HS-5 (cell line): ENCODE measurements around the gene NR1I3.
"Not testable (repeated sequence)": the region's sequence is repeated elsewhere in the genome, so short reads cannot be mapped to it uniquely, and the experiment has no call there.

Experiments used
- DNase-seq: peaks from one replicate; pipeline ENCODE4 v3.0.0-alpha.2; 2012; ENCODE audit warnings: low read depth

NR1I3 gene

GRCh38 chr1:161238039-161238473 lies at the start of gene NR1I3:
Gene NR1I3, minus strand, starts transcription at chr1:161238203. Its CDS starts 1,638 bp downstream, at chr1:161236565.
- DNase-seq = no peak

GRCh38 chr1:161287482-161288054 lies 49.6 kb upstream of the NR1I3 start:
- DNase-seq = no peak

GRCh38 chr1:161285521-161285920 lies 47.5 kb upstream of the NR1I3 start:
- DNase-seq = no peak

GRCh38 chr1:161285113-161285512 lies 47.1 kb upstream of the NR1I3 start:
- DNase-seq = no peak

- no peak for DNase-seq
Measured at GRCh38 chr1:161282991-161283390, 45.0 kb upstream of the NR1I3 start.

GRCh38 chr1:161274874-161275273 lies 36.9 kb upstream of the NR1I3 start:
- DNase-seq = no peak

GRCh38 chr1:161273402-161273801 lies 35.4 kb upstream of the NR1I3 start:
- no peak for DNase-seq

- no peak for DNase-seq
Measured at GRCh38 chr1:161267321-161267720, 29.3 kb upstream of the NR1I3 start.

GRCh38 chr1:161266836-161267235 lies 28.8 kb upstream of the NR1I3 start:
- no peak for DNase-seq

GRCh38 chr1:161266202-161266601 lies 28.2 kb upstream of the NR1I3 start:
- no peak for DNase-seq

GRCh38 chr1:161265305-161265704 lies 27.3 kb upstream of the NR1I3 start:
- no peak for DNase-seq

GRCh38 chr1:161261261-161262235 lies 23.5 kb upstream of the NR1I3 start:
- DNase-seq = no peak

GRCh38 chr1:161260376-161261260 lies 22.6 kb upstream of the NR1I3 start:
- DNase-seq = no peak

GRCh38 chr1:161259765-161260164 lies 21.8 kb upstream of the NR1I3 start:
- no peak for DNase-seq

- DNase-seq = no peak
Measured at GRCh38 chr1:161259345-161259702, 21.3 kb upstream of the NR1I3 start.

GRCh38 chr1:161258439-161259344 lies 20.7 kb upstream of the NR1I3 start, which contains the start of gene PCP4L1:
Gene PCP4L1, plus strand, starts transcription at chr1:161258745. Its CDS starts 230 bp downstream, at chr1:161258975.
- no peak for DNase-seq

GRCh38 chr1:161257109-161257508 lies 19.1 kb upstream of the NR1I3 start:
- not testable (repeated sequence) for DNase-seq

GRCh38 chr1:161255955-161256520 lies 18.0 kb upstream of the NR1I3 start:
- not testable (repeated sequence) for DNase-seq

- DNase-seq = not testable (repeated sequence)
Measured at GRCh38 chr1:161255302-161255701, 17.3 kb upstream of the NR1I3 start.

GRCh38 chr1:161251579-161251978 lies 13.6 kb upstream of the NR1I3 start:
- no peak for DNase-seq

- DNase-seq = no peak
Measured at GRCh38 chr1:161250829-161251228, 12.8 kb upstream of the NR1I3 start.
